CD1c-positive myeloid dendritic cell (primary cell): Measurements from ENCODE around the gene RBPJ.
"Not testable (repeated sequence)": the region's sequence is repeated elsewhere in the genome, so short reads cannot be mapped to it uniquely, and the experiment has no call there.

Source experiments
- DNase-seq: peaks from one replicate; pipeline ENCODE4 v3.0.0-alpha.2; 2016; ENCODE audit errors: extremely low spot score

The RBPJ gene

DNA sequence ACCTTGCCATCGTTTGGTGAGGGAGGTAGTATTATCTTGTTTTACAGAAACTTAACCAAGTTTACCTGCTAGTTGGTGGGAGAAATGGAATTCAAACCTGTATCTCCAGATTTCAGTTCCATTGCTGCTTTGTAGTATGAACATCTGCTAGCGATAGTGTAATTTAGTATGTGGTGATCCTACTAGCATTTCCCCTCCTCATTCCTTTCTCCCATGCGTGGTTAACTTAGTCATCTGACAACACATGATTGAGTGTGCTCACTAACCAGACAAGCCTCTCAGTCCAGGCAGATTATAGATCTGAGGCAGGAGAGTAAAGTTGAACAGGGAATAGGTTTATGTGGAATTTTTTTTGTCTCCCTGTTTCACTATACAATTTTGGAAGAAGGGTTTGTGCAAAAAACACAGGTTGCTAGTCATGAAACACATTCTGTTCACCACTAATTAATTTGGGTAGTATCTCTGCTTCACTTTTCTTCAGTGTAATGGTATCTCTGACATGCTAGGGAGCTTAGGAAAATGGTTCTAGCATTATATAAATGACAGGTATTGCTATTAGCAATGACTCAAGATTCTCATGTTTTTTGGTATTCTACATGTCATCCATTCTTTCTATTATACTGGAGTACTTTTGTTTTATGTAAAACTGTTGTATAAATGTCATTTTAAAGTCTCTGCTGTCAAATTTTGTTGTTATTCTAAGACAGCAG is 21.7 kb downstream of the RBPJ start:
- DNase-seq = peak; percentile 39

DNA sequence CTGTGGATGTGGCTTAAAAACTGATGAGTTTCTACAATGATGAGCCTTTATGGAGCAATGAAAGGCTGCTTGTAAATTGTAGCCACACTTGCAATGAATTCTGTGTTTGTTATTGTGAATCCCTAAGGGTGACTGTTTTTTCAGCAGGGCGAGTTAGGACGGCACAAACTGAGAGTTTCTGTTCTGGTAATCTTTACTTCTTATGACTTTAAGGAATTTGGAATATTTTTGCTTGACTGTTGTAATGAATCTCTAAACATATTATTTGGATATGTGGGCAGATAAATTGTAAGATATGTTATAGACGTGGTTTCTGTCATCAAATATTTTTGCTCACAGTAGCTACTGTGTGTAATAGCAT is 22.2 kb downstream of the RBPJ start:
- DNase-seq = no peak

DNA sequence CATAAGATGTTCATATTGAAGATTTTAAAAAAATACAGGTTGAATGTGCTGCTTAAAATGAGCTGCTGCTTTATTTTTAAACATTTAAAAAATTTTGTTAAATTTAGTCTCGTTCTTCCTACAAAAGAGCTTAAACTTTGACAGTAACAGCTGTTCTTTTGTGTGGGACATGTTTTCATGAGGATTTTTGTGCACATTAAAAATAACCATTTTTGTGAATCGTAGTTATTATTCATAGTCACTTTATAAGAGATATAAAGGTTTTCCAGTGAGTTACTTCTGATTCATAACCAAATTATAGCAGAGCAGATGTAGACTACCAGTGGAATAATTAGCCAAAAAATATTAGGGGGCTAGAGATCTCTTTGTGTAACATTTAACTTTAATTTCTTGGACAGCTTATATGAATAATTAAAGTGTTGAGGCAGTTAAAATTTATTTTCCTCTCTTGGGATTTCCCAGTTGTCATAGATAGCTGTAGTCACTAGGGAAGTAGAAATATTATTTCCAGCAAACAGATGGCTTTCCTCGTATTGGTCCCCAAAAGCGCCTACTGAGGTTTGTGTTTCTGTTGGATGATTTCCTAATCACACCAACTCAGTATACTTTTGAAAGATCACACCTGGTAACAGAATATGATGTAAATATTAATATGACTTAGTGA is 24.2 kb downstream of the RBPJ start:
- peak; percentile 48 for DNase-seq

DNA sequence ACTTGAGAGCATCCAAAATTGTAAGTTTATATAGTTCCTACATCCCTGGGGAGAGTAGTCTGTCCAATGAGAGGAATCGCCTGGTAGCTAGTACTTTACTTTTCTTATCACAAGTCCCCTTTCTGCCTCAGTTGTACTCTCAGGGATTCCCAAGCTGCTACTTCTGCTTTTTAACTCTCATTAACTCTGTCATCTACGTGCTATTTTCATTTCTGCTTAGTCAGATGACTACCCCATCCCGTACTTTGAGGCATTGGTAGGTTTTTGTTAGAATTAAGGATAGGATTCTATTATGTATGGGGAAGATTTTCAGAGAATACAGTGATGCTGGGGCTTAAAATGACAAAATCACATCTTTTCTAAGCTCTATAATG is 24.7 kb downstream of the RBPJ start:
- peak; percentile 35 for DNase-seq

DNA sequence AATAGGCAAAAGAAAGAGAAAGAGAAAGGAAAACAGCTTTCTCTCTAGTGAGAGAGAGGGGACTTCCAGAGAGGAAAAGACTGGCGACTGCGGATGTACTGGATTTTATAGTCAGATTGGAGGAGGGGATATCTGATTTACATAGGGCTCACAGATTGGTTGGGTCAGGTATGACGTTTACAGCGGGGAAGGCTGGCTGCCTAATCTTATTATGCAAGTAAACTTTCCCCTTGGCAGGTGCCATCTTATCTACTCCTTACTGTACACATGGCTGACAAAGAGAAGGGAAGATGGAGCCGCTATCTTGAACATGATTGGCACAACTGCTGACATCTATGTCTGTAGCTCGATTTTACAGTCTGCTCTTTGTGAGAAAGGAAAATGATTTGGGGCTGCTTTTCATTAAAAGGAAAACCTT is 25.4 kb downstream of the RBPJ start:
- DNase-seq = no peak

DNA sequence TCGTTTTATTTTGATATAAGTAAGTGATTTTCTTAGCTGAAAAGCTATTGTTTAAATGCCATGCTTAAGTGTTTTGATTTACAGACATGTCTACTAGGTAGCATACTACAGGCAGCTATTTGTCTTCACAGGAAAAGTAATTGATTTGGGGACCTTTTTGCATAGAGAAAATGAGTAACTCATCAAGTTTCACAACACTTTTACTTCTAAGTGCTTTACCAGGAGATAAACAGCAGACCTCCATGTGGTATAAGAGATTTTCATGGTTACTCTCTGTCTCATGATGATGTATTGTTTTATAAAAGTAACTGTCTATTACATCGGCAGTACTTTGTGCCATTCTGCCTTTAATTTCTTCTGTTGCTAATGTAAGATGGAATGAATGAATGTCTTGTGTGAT is 28.7 kb downstream of the RBPJ start:
- DNase-seq = no peak

DNA sequence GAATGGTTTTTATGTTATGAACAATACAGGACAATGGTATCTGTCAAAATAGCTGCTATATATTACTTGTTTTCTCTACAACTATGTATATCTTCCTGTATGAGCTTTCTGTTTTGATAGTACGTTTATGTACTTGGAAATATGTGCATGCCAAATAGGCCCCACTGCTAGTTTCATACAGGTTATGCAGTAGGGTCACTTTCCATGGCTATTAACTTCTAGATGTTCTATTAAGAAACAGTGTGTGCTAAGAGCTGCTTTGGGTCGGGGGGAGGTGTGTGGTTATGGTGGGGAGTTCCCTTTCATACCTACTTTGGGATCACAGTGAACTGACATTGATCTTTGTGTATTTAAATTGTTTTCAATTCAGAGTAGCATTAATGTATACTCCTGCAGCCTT is 30.9 kb downstream of the RBPJ start:
- no peak for DNase-seq

DNA sequence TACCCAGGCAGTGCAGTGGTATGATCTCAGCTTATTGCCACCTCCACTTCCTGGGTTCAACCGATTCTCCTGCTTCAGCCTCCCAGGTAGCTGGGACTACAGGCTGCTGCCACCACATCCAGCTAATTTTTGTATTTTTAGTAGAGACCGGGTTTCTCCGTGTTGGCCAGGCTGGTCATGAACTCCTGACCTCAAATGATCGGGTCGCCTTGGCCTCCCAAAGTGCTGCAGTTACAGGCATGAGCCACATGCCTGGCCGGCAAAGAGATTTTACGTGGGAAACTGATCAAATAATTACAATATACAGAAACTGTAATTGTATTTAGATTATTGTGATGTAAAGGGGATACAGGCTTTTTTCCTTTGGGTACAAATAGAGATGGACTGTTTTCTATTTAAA is 33.7 kb downstream of the RBPJ start:
- DNase-seq = no peak

DNA sequence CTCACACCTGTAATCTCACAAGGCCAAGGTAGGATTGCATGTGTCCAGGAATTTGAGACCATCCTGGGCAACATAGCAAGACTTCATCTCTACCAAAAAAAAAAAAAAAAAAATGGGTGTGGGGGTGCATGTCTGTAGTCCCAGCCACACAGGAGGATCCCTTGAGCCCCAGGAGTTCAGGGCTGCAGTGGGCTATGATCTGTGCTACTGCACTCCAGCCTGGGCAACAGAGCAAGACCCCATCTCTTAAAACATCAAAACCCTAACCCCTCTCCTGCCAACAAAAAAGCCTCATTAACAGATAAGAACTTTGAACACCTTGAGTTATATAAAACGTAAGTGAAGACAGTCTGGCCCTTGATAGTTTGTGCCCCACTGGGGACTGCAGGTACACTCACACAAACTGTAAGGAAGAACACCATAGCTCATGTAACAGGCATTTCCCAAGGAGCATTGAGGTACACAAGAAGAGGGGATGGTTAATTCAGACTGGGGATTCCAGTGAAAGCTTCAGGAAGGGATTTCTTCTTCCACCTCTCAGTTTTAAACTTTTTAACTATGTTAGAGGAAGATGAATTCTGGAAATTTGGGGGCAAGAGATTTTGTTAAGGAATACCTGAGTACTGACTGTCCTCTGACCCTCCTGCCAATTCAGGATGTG is 34.7 kb downstream of the RBPJ start:
- no peak for DNase-seq

DNA sequence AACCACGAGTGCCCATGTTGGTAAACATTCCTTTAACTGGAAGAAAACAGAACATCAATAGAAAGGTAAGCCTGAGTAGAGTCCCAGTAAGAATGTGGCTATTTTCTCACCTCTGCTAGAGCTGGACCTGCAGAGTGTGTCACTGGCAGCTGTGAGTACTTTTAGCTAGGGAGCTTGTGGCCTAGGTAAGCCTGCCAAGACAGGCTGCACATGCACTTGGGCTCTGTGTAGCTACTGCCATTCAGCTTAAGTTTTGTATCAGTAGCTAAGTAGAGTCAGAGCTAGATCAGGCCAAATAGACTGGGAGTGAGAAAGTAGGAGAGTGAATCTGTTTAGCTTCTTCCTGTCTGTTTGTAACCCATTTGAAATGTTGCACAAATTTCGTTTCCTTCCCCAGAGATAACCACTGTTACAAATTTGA is 35.3 kb downstream of the RBPJ start:
- DNase-seq = no peak

DNA sequence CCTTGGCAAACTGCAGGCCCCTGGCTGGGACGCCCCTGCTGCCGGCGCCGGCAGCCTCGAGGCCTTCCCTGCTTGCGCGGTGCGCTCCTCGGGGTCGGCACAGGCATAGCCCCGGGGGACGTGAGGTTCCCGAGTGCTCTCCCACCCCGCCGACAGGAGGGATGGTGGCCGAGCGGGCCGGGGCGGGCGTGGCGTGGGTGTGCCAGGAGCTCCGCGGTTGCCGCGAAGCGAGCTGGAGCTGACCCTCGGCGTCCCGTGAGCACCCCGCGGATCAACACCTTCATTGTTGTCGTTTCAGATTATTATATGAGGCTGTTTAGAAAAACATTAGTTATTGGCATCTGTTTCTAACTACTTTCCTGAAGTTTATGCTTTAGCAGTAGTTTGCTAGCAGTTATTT is 38.7 kb downstream of the RBPJ start:
- DNase-seq = not testable (repeated sequence)

DNA sequence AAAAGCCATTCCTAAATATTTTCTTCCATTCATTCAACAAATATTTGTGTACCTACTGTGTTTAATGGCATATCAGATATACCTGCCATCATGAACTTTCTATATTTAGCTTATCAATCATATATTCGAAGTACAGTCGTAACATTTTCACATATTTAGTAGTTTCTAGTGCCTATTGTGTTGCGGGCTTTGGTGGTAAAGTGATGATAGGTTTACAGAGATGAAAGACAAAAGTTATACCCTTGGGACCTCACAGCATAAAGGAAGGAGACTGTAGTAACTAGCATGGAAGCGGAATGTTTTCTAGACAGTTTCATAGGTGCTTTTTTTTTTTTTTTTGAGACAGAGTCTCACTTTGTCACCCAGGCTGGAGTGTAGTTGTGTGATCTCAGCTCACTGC is 39.5 kb downstream of the RBPJ start:
- DNase-seq = no peak

DNA sequence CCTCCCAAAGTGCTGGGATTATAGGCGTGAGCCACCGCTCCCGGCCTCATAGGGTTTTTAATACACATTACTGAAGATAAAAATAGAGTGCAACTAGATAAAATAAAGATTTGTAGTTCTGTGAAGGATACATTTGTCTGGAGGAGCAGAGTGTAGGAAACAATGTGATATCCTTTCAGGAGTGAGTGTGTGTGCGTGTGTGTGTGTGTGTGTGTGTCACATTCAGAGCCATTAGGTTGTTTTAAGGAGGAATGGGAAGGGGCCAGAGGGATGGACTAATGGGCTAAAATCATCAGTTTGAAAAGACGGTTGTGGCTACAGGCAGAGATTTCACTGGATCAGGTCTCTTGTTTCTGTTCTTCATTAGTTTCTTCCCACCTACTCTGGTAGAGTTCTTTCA is 40.0 kb downstream of the RBPJ start:
- DNase-seq = no peak

DNA sequence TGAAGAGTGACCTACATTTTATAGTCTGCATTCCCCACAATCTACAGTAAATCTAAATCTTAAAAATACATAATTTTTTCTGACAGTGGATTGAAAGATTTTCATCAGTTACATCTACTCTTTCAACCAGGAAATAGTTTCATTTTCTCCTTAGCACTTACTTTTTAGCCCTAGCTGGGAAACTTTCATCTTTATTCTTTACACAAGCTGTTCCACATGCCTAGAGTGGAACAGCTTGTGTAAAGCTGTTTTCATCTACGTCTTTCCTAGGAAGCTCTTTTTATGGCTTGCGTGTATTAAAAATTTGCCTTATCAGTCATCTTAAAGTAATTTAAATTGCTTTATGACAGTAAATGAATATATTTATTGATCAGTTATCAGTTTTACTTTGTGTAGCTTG is 40.5 kb downstream of the RBPJ start:
- no peak for DNase-seq

DNA sequence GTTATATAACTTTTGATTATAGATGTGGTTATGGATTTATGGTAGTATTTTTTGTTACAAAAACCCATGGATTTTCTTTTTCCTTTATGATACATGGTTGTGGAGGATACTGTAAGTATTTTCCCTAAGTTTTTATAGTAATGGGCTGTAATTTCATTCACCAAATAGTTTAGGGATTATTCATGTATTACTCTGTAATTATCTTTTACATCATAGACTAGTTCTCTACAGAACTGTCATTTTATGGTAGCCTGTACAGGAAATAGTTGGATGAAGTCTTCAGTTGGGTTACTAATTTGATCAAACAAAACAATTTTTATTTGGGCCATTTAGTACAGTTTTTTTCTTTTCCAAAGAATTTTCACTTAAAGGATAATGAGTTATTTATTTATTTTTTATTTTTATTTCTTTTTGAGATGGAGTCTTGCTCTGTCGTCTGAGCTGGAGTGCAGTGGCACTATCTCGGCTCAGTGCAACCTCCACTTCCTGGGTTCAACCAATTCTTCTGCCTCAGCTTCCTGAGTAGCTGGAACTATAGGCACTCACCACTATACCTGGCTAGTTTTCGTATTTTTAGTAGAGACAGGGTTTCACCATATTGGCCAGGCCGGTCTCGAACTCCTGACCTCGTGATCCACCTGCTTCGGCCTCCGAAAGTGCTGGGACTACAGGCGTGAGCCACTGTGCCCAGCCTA is 42.1 kb downstream of the RBPJ start:
- no peak for DNase-seq

DNA sequence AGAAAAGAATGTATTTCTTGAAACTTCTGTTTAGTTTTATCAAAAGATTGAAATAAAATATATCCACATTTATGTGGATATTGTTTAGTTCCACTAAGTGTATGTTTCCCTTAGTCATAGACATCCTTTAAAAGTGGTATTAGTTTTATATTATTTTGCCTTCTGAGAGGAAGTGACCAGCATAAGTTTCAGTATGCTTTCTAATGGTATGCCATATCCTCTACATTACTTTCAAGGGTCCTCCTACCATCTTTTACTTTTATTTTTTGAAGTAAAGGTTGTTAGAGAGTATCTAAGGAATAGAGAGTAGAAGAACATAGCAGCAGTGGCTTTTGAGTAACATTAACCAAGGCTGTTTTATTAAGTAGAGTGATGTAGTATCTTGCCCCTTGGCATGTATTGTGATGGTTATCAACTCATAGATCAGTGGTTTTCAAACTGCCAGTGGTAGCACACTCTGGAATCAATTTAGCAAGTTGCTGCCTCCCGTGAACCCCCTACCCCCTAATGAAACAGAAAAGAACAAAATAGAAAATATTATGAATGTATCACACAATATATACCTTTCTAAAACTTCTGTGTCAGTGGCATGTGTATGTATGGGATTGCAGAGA is 44.8 kb downstream of the RBPJ start:
- DNase-seq = no peak

DNA sequence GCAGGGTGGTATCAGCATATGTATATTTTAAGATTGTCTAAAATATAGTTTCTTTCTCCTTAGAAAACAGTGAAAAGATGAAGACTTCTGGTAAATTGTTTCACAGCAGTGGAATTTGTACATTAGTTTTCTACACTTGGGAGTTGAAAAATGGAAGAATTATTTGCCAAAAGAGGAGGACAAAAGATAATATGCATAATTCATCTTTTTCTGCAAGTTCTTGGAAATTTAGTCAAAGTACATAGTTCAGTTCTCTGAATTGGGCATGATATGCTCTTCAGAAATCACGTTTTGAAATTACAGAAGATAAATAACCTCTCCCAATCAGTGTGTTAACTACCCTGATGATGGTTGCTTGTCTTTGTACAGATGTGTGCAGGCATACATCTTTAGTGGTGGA is 47.0 kb downstream of the RBPJ start:
- DNase-seq = no peak

DNA sequence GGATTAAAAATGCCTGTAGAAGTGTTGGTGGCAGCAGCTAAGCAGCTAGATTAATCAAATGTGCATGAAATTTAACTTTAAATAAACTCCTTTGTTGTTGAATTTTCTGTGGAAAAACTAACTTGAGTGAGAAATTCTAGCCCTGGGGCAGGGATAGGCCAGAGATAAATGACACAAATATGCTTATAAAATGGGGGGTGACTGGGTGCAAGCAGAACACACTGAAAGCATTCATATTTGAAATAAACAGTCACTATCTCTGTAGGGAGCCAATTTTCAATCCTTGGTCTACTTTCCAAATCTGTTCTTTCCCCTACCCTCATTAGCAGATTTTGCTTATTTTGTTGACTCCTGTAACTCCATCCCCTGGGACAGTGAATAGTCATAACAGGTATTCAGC is 47.9 kb downstream of the RBPJ start:
- no peak for DNase-seq

DNA sequence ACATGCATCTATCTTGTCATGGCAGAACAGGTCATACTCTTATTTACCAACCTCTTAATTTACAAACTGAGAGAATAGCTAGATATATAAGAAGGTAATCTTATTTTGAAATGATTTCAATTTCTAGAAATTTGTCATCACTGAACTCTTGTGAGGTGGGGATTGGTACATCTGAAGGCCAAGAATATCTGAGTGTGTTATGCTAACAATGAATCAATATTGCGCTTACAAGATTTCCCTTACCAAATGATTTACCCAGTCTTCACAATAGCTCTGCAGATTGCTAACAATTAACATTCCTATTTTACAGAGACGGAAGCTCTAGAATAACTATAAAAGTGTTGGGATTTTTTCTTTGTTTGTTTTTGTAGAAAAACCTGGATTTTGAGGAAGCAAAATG is 48.3 kb downstream of the RBPJ start:
- no peak for DNase-seq

DNA sequence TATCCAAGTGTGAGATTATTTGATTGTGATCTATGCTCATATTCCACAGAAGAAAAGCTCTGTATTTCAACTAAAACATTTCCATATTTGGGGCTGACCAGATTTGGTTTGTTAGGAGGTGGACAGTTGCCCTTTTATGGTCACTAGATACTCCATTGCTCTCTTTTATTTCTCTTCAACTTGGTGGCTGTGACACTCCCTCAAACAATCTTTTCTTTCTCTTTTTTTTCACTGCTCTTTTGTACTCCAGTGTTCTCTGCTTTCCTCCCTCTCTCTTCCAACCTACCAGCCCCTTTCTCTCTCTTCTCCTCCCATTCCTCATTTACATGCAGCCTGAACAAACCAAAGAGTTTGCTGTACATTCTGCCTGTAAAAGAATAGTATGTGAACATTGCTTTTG is 48.8 kb downstream of the RBPJ start:
- DNase-seq = no peak

DNA sequence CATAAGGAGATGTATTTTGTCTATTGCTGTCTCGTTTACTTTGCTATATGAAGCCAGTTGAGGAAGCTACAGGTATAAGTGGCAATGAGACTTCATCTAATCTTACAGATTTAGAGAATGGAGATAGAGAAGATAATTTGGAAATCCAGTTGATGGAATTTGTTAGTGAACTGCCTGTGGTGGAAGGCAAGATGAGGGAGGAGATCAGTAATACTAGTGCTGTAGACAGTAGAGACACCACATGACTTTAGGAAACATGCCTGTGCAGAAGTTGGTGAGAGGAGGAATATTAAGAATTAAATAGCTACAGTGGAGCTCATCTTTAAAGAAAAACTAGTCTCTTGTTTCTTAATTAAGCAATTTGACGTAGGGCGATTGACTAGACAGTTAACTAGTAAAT is 51.3 kb downstream of the RBPJ start:
- no peak for DNase-seq

DNA sequence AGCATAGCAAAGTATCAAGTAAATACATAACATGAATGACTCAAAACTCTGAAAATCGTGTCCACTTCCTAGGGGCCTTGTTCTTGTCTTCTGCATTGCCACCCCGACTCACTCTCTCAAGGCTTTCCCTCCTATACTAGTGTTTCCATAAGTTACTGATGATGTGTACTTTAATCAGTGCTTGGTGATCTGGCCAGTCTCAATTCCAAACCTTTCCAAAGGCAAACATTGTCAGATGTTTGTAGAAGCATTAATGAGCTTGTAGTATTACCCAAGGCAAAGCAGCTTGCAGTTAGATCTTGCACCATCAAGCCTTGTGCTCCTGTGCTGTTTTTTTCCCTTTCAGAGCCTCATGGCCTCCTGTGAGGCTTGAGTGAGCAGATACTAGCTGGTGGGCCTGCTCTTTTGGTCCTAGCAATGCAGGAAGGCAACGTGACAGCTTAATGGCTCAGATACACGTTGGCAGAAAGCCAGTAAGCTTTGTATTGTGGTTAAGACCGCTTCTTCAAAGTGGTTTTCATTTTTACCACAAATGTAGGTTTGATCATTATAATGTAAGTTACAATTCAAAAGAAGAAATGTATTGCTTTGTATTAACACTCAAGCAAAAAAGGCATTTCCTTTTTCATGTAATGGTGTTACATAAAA is 51.8 kb downstream of the RBPJ start:
- DNase-seq = peak; percentile 82
